Measurements from ENCODE around the gene PHLPP1.

PHLPP1 gene

DNA sequence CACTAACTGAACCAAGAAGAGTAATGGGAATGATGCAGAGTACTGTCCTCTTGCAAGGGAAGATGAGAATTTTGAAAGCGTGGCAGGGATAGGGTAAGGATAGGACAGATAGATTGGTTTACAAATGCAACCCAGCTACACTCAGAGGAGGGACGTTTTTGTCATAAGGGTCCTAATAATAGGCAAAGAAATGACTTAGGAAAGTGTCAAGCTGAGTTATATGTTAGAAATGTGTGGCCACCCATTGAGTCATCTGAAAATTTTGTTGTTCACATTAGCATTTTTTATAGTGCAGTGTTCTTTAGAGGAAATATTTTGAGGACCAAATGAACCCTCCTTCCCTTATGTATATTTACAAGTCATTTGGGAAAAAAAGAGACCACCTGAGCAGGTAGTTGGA lies 137.5 kb downstream of the PHLPP1 start:
- peaks cover 0 to 7% (median 0%) of the 10 kb centered on the region in 5 donors for H3K4me1 ChIP-seq (ENCODE audit: control insufficient read depth in 5 of 5, insufficient read depth in 5 of 5, low read length in 5 of 5)
- H3K27me3 ChIP-seq (ENCODE audit: control insufficient read depth in 5 of 5, insufficient read depth in 4 of 5, low read length in 5 of 5), result no peaks in the 10 kb centered on the region
- no peaks in the 10 kb centered on the region for H3K9me3 ChIP-seq (ENCODE audit: control insufficient read depth in 5 of 5, low read length in 5 of 5)
- no peak overlapping the region for H3K9ac ChIP-seq (ENCODE audit: low read length in 5 of 5)
- no peak overlapping the region for H3K4me3 ChIP-seq (ENCODE audit: low read depth in 1 of 5, low read length in 5 of 5)
- H3K36me3 ChIP-seq (ENCODE audit: control insufficient read depth in 5 of 5, insufficient read depth in 5 of 5, low read length in 5 of 5), result peaks cover 0 to 3% (median 0%) of the 10 kb centered on the region in 5 donors
- no peak overlapping the region for H3K27ac ChIP-seq (ENCODE audit: low read depth, low read length)

- Histone ChIP-seq H3K9me3 (ENCODE audit: control insufficient read depth in 5 of 5, low read length in 5 of 5) (no peaks in the 10 kb centered on the region), H3K27ac (ENCODE audit: low read depth, low read length) (no peak overlapping the region), H3K4me3 (ENCODE audit: low read depth in 1 of 5, low read length in 5 of 5) (no peak overlapping the region), H3K36me3 (ENCODE audit: control insufficient read depth in 5 of 5, insufficient read depth in 5 of 5, low read length in 5 of 5) (peaks cover 0 to 3% (median 0%) of the 10 kb centered on the region in 5 donors), H3K27me3 (ENCODE audit: control insufficient read depth in 5 of 5, insufficient read depth in 4 of 5, low read length in 5 of 5) (no peaks in the 10 kb centered on the region), H3K9ac (ENCODE audit: low read length in 5 of 5) (no peak overlapping the region), H3K4me1 (ENCODE audit: control insufficient read depth in 5 of 5, insufficient read depth in 5 of 5, low read length in 5 of 5) (peaks cover 0 to 4% (median 0%) of the 10 kb centered on the region in 5 donors)
Observed at GRCh38 chr18:62856294-62856693, 141.0 kb downstream of the PHLPP1 start.

GRCh38 chr18:62857263-62857976 lies 142.1 kb downstream of the PHLPP1 start:
- no peak overlapping the region for H3K9ac ChIP-seq (ENCODE audit: low read length in 5 of 5)
- H3K27me3 ChIP-seq (ENCODE audit: control insufficient read depth in 5 of 5, insufficient read depth in 4 of 5, low read length in 5 of 5), result no peaks in the 10 kb centered on the region
- H3K4me3 ChIP-seq (ENCODE audit: low read depth in 1 of 5, low read length in 5 of 5), result no peak overlapping the region
- H3K27ac ChIP-seq (ENCODE audit: low read depth, low read length), result no peak overlapping the region
- no peaks in the 10 kb centered on the region for H3K9me3 ChIP-seq (ENCODE audit: control insufficient read depth in 5 of 5, low read length in 5 of 5)
- peaks cover 0 to 4% (median 0%) of the 10 kb centered on the region in 5 donors for H3K4me1 ChIP-seq (ENCODE audit: control insufficient read depth in 5 of 5, insufficient read depth in 5 of 5, low read length in 5 of 5)
- peaks cover 0 to 3% (median 0%) of the 10 kb centered on the region in 5 donors for H3K36me3 ChIP-seq (ENCODE audit: control insufficient read depth in 5 of 5, insufficient read depth in 5 of 5, low read length in 5 of 5)

GRCh38 chr18:62860062-62860461 lies 144.7 kb downstream of the PHLPP1 start:
- no peak overlapping the region for H3K9ac ChIP-seq (ENCODE audit: low read length in 5 of 5)
- peaks cover 0 to 4% (median 0%) of the 10 kb centered on the region in 5 donors for H3K4me1 ChIP-seq (ENCODE audit: control insufficient read depth in 5 of 5, insufficient read depth in 5 of 5, low read length in 5 of 5)
- H3K4me3 ChIP-seq (ENCODE audit: low read depth in 1 of 5, low read length in 5 of 5), result no peak overlapping the region
- H3K27me3 ChIP-seq (ENCODE audit: control insufficient read depth in 5 of 5, insufficient read depth in 4 of 5, low read length in 5 of 5), result no peaks in the 10 kb centered on the region
- H3K36me3 ChIP-seq (ENCODE audit: control insufficient read depth in 5 of 5, insufficient read depth in 5 of 5, low read length in 5 of 5), result peaks cover 0 to 3% (median 0%) of the 10 kb centered on the region in 5 donors
- no peaks in the 10 kb centered on the region for H3K9me3 ChIP-seq (ENCODE audit: control insufficient read depth in 5 of 5, low read length in 5 of 5)
- H3K27ac ChIP-seq (ENCODE audit: low read depth, low read length), result no peak overlapping the region

- Histone ChIP-seq H3K36me3 (ENCODE audit: control insufficient read depth in 5 of 5, insufficient read depth in 5 of 5, low read length in 5 of 5) (no peaks in the 10 kb centered on the region), H3K4me1 (ENCODE audit: control insufficient read depth in 5 of 5, insufficient read depth in 5 of 5, low read length in 5 of 5) (peaks cover 0 to 6% (median 0%) of the 10 kb centered on the region in 5 donors), H3K9me3 (ENCODE audit: control insufficient read depth in 5 of 5, low read length in 5 of 5) (no peaks in the 10 kb centered on the region), H3K9ac (ENCODE audit: low read length in 5 of 5) (no peak overlapping the region), H3K4me3 (ENCODE audit: low read depth in 1 of 5, low read length in 5 of 5) (no peak overlapping the region), H3K27me3 (ENCODE audit: control insufficient read depth in 5 of 5, insufficient read depth in 4 of 5, low read length in 5 of 5) (no peaks in the 10 kb centered on the region), H3K27ac (ENCODE audit: low read depth, low read length) (no peak overlapping the region)
Observed at GRCh38 chr18:62862466-62862865, 147.1 kb downstream of the PHLPP1 start.

DNA sequence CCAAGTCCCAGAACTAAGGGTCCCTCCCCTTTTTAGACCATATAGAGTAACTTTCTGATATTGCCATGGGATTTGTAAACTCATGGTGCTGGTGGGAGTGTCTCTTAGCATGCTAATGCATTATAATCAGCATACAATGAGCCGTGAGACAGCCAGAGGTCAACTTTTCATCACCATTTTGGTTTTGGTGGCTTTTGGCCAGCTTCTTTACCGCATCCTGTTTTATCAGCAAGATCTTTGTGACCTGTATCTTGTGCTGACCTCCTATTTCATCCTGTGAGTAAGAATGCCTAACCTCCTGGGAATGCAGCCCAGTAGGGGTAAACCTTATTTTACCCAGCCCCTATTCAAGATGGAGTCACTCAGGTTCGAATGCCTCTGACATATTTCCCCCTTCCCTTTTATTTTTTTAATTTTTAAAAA lies 148.2 kb downstream of the PHLPP1 start:
- H3K27ac ChIP-seq (ENCODE audit: low read depth, low read length), result no peak overlapping the region
- no peak overlapping the region for H3K4me3 ChIP-seq (ENCODE audit: low read depth in 1 of 5, low read length in 5 of 5)
- H3K9me3 ChIP-seq (ENCODE audit: control insufficient read depth in 5 of 5, low read length in 5 of 5), result no peaks in the 10 kb centered on the region
- no peaks in the 10 kb centered on the region for H3K36me3 ChIP-seq (ENCODE audit: control insufficient read depth in 5 of 5, insufficient read depth in 5 of 5, low read length in 5 of 5)
- peaks cover 0 to 7% (median 0%) of the 10 kb centered on the region in 5 donors for H3K4me1 ChIP-seq (ENCODE audit: control insufficient read depth in 5 of 5, insufficient read depth in 5 of 5, low read length in 5 of 5)
- no peak overlapping the region for H3K9ac ChIP-seq (ENCODE audit: low read length in 5 of 5)
- no peaks in the 10 kb centered on the region for H3K27me3 ChIP-seq (ENCODE audit: control insufficient read depth in 5 of 5, insufficient read depth in 4 of 5, low read length in 5 of 5)

DNA sequence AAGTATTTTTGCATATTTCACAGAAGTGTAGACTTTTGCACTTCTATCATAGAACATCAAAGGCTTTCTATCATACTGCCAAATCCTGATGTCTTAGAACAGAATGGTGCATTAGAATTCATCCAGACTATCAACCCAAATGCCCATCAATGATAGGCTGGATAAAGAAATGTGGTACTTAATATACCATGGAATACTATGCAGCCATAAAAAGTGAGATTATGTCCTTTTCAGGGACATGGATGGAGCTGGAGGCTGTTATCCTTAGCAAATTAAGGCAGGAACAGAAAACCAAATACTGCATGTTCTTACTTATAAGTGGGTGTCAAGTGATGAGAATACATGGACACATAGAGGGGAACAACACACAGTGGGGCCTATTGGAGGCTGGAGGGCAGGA lies 150.2 kb downstream of the PHLPP1 start:
- no peaks in the 10 kb centered on the region for H3K27me3 ChIP-seq (ENCODE audit: control insufficient read depth in 5 of 5, insufficient read depth in 4 of 5, low read length in 5 of 5)
- no peak overlapping the region for H3K27ac ChIP-seq (ENCODE audit: low read depth, low read length)
- H3K36me3 ChIP-seq (ENCODE audit: control insufficient read depth in 5 of 5, insufficient read depth in 5 of 5, low read length in 5 of 5), result no peaks in the 10 kb centered on the region
- H3K4me1 ChIP-seq (ENCODE audit: control insufficient read depth in 5 of 5, insufficient read depth in 5 of 5, low read length in 5 of 5), result peaks cover 0 to 4% (median 2%) of the 10 kb centered on the region in 5 donors
- no peak overlapping the region for H3K9ac ChIP-seq (ENCODE audit: low read length in 5 of 5)
- no peak overlapping the region for H3K4me3 ChIP-seq (ENCODE audit: low read depth in 1 of 5, low read length in 5 of 5)
- H3K9me3 ChIP-seq (ENCODE audit: control insufficient read depth in 5 of 5, low read length in 5 of 5), result no peaks in the 10 kb centered on the region

DNA sequence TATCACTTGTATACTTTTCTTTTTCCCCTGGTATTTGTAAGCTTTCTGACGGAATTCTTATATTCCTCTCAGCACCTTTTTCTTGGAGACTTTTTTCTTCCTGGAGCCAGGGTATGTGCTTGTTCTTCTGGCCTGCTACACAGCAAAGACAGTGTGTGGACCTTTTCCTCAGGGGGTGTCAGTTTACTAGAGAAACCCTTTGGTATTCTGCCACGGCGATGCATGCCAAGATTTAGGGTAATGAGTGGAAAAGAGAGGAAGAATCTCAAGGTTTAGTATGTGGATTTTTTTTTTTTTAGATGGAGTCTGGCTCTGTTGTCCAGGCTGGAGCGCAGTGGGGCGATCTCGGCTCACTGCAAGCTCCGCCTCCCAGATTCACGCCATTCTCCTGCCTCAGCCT lies 152.2 kb downstream of the PHLPP1 start:
- Histone ChIP-seq H3K9ac (ENCODE audit: low read length in 5 of 5) (no peak overlapping the region), H3K27ac (ENCODE audit: low read depth, low read length) (no peak overlapping the region), H3K4me1 (ENCODE audit: control insufficient read depth in 5 of 5, insufficient read depth in 5 of 5, low read length in 5 of 5) (peaks cover 0 to 8% (median 3%) of the 10 kb centered on the region in 5 donors), H3K9me3 (ENCODE audit: control insufficient read depth in 5 of 5, low read length in 5 of 5) (no peaks in the 10 kb centered on the region), H3K4me3 (ENCODE audit: low read depth in 1 of 5, low read length in 5 of 5) (no peak overlapping the region), H3K36me3 (ENCODE audit: control insufficient read depth in 5 of 5, insufficient read depth in 5 of 5, low read length in 5 of 5) (no peaks in the 10 kb centered on the region), H3K27me3 (ENCODE audit: control insufficient read depth in 5 of 5, insufficient read depth in 4 of 5, low read length in 5 of 5) (no peaks in the 10 kb centered on the region)

DNA sequence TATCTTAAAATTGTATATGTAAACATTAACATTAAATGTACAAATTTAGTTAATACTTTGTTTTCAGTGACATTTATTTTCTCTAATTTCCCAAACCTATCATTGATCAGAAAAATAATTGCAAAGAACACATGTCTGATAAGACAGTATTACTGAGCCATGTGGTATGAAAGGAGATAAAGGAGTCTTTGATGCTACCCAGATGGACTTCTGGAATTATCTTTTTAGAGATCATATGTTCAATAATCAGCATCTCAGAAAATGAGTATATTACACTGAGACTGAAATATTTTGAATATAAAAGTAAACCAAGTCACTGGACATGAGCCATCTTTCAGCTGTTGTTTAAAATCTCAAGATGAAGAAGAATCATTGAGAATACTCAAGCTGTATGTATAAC lies 153.3 kb downstream of the PHLPP1 start:
- Histone ChIP-seq H3K9ac (ENCODE audit: low read length in 5 of 5) (no peak overlapping the region), H3K36me3 (ENCODE audit: control insufficient read depth in 5 of 5, insufficient read depth in 5 of 5, low read length in 5 of 5) (no peaks in the 10 kb centered on the region), H3K27ac (ENCODE audit: low read depth, low read length) (no peak overlapping the region), H3K4me1 (ENCODE audit: control insufficient read depth in 5 of 5, insufficient read depth in 5 of 5, low read length in 5 of 5) (peaks cover 0 to 8% (median 3%) of the 10 kb centered on the region in 5 donors), H3K9me3 (ENCODE audit: control insufficient read depth in 5 of 5, low read length in 5 of 5) (no peaks in the 10 kb centered on the region), H3K4me3 (ENCODE audit: low read depth in 1 of 5, low read length in 5 of 5) (no peak overlapping the region), H3K27me3 (ENCODE audit: control insufficient read depth in 5 of 5, insufficient read depth in 4 of 5, low read length in 5 of 5) (no peaks in the 10 kb centered on the region)

GRCh38 chr18:62870643-62871042 lies 155.3 kb downstream of the PHLPP1 start:
- H3K4me3 ChIP-seq (ENCODE audit: low read depth in 1 of 5, low read length in 5 of 5), result no peak overlapping the region
- H3K9me3 ChIP-seq (ENCODE audit: control insufficient read depth in 5 of 5, low read length in 5 of 5), result no peaks in the 10 kb centered on the region
- H3K27ac ChIP-seq (ENCODE audit: low read depth, low read length), result no peak overlapping the region
- peaks cover 0 to 2% (median 0%) of the 10 kb centered on the region in 5 donors for H3K36me3 ChIP-seq (ENCODE audit: control insufficient read depth in 5 of 5, insufficient read depth in 5 of 5, low read length in 5 of 5)
- H3K27me3 ChIP-seq (ENCODE audit: control insufficient read depth in 5 of 5, insufficient read depth in 4 of 5, low read length in 5 of 5), result no peaks in the 10 kb centered on the region
- peaks cover 0 to 8% (median 3%) of the 10 kb centered on the region in 5 donors for H3K4me1 ChIP-seq (ENCODE audit: control insufficient read depth in 5 of 5, insufficient read depth in 5 of 5, low read length in 5 of 5)
- no peak overlapping the region for H3K9ac ChIP-seq (ENCODE audit: low read length in 5 of 5)

Data from subcutaneous abdominal adipose tissue (tissue), 5 donors.